Trophoblast cell (in vitro differentiated cells and primary cell): ENCODE results near the gene TSEN15.

ENCODE experiments used
- DNase-seq, 2 donors: peaks; one replicate each; pipeline ENCODE4 v3.0.0-alpha.2; 2016
- H2AFZ ChIP-seq: 2 replicates; pipeline ENCODE4 v1.6.1; 2013; ENCODE audit warnings: low read length, moderate library complexity, mild to moderate bottlenecking; ENCODE audit not compliant: insufficient read depth, poor library complexity
- H2AK5ac ChIP-seq: 2 replicates; pipeline ENCODE4 v1.6.1; 2013; ENCODE audit warnings: mild to moderate bottlenecking, low read length
- H2BK120ac ChIP-seq: 2 replicates; pipeline ENCODE4 v1.6.1; 2013; ENCODE audit warnings: low read length, mild to moderate bottlenecking, moderate library complexity; ENCODE audit not compliant: insufficient read depth, poor library complexity
- H2BK12ac ChIP-seq: 2 replicates; pipeline ENCODE4 v1.6.1; 2013; ENCODE audit warnings: mild to moderate bottlenecking, low read length, moderate library complexity
- H2BK5ac ChIP-seq: 2 replicates; pipeline ENCODE4 v1.6.1; 2013; ENCODE audit warnings: low read length, low read depth, moderate library complexity, mild to moderate bottlenecking; ENCODE audit not compliant: poor library complexity
- H3K14ac ChIP-seq: 2 replicates; pipeline ENCODE4 v1.6.1; 2013; ENCODE audit warnings: mild to moderate bottlenecking, low read length
- H3K18ac ChIP-seq: 2 replicates; pipeline ENCODE4 v1.6.1; 2013; ENCODE audit warnings: mild to moderate bottlenecking, low read length
- H3K23ac ChIP-seq: 2 replicates; pipeline ENCODE4 v1.6.1; 2013; ENCODE audit warnings: low read length
- H3K27ac ChIP-seq: 2 replicates; pipeline ENCODE4 v1.5.1; 2013; ENCODE audit warnings: low read depth, mild to moderate bottlenecking, inconsistent platforms, low read length, moderate library complexity
- H3K27me3 ChIP-seq: 2 replicates; pipeline ENCODE4 v1.6.1; 2013; ENCODE audit warnings: inconsistent platforms, mild to moderate bottlenecking, low read length, moderate library complexity; ENCODE audit not compliant: insufficient read depth
- H3K36me3 ChIP-seq, 2 experiments: 1 replicate in 1 of 2; 2 replicates in 1 of 2; pipeline ENCODE4 v1.6.1; 2013; ENCODE audit warnings: low read length in 2 of 2, mild to moderate bottlenecking in 2 of 2, moderate library complexity in 1 of 2; ENCODE audit not compliant: insufficient read depth in 2 of 2, control insufficient read depth in 1 of 2
- H3K4ac ChIP-seq: 2 replicates; pipeline ENCODE4 v1.6.1; 2013; ENCODE audit warnings: low read depth, mild to moderate bottlenecking, low read length, moderate library complexity
- H3K4me1 ChIP-seq, 2 experiments: 1 replicate in 1 of 2; 2 replicates in 1 of 2; pipeline ENCODE4 v1.6.1; 2013; ENCODE audit warnings: low read length in 2 of 2, mild to moderate bottlenecking in 2 of 2, moderate library complexity in 1 of 2; ENCODE audit not compliant: insufficient read depth in 2 of 2, control insufficient read depth in 1 of 2
- H3K4me2 ChIP-seq: 2 replicates; pipeline ENCODE4 v1.6.1; 2013; ENCODE audit warnings: inconsistent platforms, mild to moderate bottlenecking, low read length, moderate library complexity
- H3K4me3 ChIP-seq: 2 replicates; pipeline ENCODE4 v1.5.1; 2013; ENCODE audit warnings: mild to moderate bottlenecking, low read depth, low read length, inconsistent platforms
- H3K79me1 ChIP-seq: one replicate; pipeline ENCODE4 v1.6.1; 2013; ENCODE audit warnings: low read length
- H3K79me2 ChIP-seq: 2 replicates; pipeline ENCODE4 v1.6.1; 2013; ENCODE audit warnings: low read length, mild to moderate bottlenecking; ENCODE audit not compliant: control insufficient read depth, insufficient read depth, poor library complexity
- H3K9ac ChIP-seq: 2 replicates; pipeline ENCODE4 v1.6.1; 2013; ENCODE audit warnings: mild to moderate bottlenecking, low read length
- H3K9me3 ChIP-seq: 2 replicates; pipeline ENCODE4 v1.6.1; 2013; ENCODE audit warnings: low read depth, mild to moderate bottlenecking, control low read depth, inconsistent platforms, low read length; ENCODE audit not compliant: insufficient read depth
- H4K12ac ChIP-seq: 2 replicates; pipeline ENCODE4 v1.6.1; 2013; ENCODE audit warnings: low read depth, mild to moderate bottlenecking, low read length, moderate library complexity
- H4K8ac ChIP-seq: 2 replicates; pipeline ENCODE4 v1.6.1; 2013; ENCODE audit warnings: low read depth, mild to moderate bottlenecking, low read length, moderate library complexity
- H4K91ac ChIP-seq: one replicate; pipeline ENCODE4 v1.6.1; 2013; ENCODE audit warnings: low read depth, mild to moderate bottlenecking, low read length, moderate library complexity
- WGBS: extraction: QIAGEN DNeasy Blood & Tissue Kit; methylation state at CpG from one replicate; pipeline ENCODE4 v1.1.7; 2013; ENCODE audit warnings: missing lambda C conversion rate; ENCODE audit not compliant: insufficient read length, insufficient coverage; ENCODE audit errors: extremely low coverage; 5-methylcytosine and 5-hydroxymethylcytosine counted together

The TSEN15 gene

GRCh38 chr1:184060316-184060715 lies 8.8 kb downstream of the TSEN15 start:
- Histone ChIP-seq H3K4me1 (no peaks in the 10 kb centered on the region), H4K8ac (no peak overlapping the region), H3K9ac (no peak overlapping the region), H3K27ac (no peak overlapping the region), H2BK5ac (no peak overlapping the region), H4K91ac (no peak overlapping the region), H2AK5ac (no peak overlapping the region), H2BK120ac (no peak overlapping the region), H3K18ac (no peak overlapping the region), H3K14ac (no peak overlapping the region), H3K4me3 (no peak overlapping the region), H3K9me3 (no peaks in the 10 kb centered on the region), H3K4ac (no peak overlapping the region), H3K23ac (no peak overlapping the region), H4K12ac (no peak overlapping the region), H3K79me1 (peaks cover 2% of the 10 kb centered on the region), H2BK12ac (no peak overlapping the region), H2AFZ (no peak overlapping the region), H3K79me2 (no peaks in the 10 kb centered on the region), H3K36me3 (peaks cover 0 to 2% of the 10 kb centered on the region in 2 experiments), H3K27me3 (no peaks in the 10 kb centered on the region), H3K4me2 (no peak overlapping the region)
- DNase-seq = no peak
- no CpG with 5 or more reads among the region's 3 CpGs for WGBS

- H3K14ac ChIP-seq = no peak overlapping the region
- no peak overlapping the region for H3K27ac ChIP-seq
- no peaks in the 10 kb centered on the region for H3K4me1 ChIP-seq
- DNase-seq = no peak
- no peak overlapping the region for H4K12ac ChIP-seq
- no peaks in the 10 kb centered on the region for H3K79me2 ChIP-seq
- H4K8ac ChIP-seq = no peak overlapping the region
- no peaks in the 10 kb centered on the region for H3K9me3 ChIP-seq
- no peak overlapping the region for H3K23ac ChIP-seq
- no peak overlapping the region for H2BK120ac ChIP-seq
- no peak overlapping the region for H4K91ac ChIP-seq
- no peak overlapping the region for H2BK5ac ChIP-seq
- peaks cover 0 to 2% of the 10 kb centered on the region in 2 experiments for H3K36me3 ChIP-seq
- no peak overlapping the region for H3K4me3 ChIP-seq
- H3K9ac ChIP-seq = no peak overlapping the region
- no peak overlapping the region for H3K18ac ChIP-seq
- H3K79me1 ChIP-seq = peaks cover 2% of the 10 kb centered on the region
- no peaks in the 10 kb centered on the region for H3K27me3 ChIP-seq
- WGBS = no CpG with 5 or more reads among the region's 2 CpGs
- no peak overlapping the region for H2AFZ ChIP-seq
- no peak overlapping the region for H3K4ac ChIP-seq
- H2AK5ac ChIP-seq = no peak overlapping the region
- no peak overlapping the region for H3K4me2 ChIP-seq
- H2BK12ac ChIP-seq = no peak overlapping the region
These were observed 10.0 kb downstream of the TSEN15 start for GRCh38 chr1:184061396-184062003.

DNA sequence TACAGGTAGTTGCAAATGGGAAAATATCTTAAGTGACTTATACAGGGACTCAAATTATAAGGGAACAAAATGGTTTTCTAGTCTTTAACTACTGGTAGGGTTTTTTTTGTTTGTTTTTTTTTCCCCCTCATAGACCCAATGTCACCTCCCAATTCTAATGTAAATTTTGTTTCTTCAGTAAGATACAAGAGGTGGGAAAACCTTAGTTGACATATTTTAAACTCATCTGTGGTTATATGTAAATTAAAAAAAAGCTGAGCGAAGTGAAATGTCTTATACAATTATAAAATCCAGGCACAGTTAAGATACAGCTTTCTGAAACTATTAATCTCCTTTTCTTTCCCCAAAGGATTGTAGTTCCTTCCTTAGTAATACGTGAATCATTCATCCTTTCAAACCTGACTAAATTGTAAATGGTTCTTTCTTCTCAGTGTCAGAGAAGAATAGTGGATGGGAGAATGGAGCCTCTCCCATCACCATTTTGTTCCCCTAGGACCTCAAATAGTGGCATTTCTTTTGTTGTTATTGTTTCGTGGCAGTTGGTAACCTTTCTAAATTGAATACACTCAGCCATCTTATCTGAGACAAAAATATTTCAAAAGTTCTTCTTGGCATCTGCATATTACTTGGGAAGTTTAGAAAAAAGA lies 11.2 kb downstream of the TSEN15 start:
- no CpG with 5 or more reads among the region's 3 CpGs for WGBS

DNA sequence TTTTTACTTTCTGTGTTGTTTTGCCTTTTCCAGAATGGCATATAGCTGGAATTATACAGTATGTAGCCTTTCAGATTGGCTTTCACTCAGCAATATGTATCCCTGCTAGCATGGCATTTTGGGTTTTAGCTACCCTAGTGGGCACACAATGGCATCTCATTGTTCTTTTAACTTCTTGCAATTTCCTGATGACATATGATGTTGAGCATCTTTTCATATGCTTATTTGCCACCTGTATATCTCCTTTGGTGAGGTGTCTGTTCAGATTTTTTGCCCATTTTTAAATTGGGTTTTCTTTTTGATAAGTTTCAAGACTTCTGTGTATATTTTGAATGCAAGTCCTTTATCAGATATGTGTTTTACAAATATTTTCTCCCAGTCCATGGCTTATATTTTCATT lies 14.0 kb downstream of the TSEN15 start:
- no peak overlapping the region for H3K4me2 ChIP-seq
- H2BK120ac ChIP-seq = no peak overlapping the region
- H2AK5ac ChIP-seq = no peak overlapping the region
- H3K4me1 ChIP-seq = no peaks in the 10 kb centered on the region
- H3K14ac ChIP-seq = no peak overlapping the region
- H3K79me1 ChIP-seq = no peaks in the 10 kb centered on the region
- no peak overlapping the region for H4K12ac ChIP-seq
- H4K8ac ChIP-seq = no peak overlapping the region
- H3K9ac ChIP-seq = no peak overlapping the region
- H3K36me3 ChIP-seq = no peaks in the 10 kb centered on the region
- H3K4me3 ChIP-seq = no peak overlapping the region
- H2BK12ac ChIP-seq = no peak overlapping the region
- DNase-seq = no peak
- H3K27me3 ChIP-seq = no peaks in the 10 kb centered on the region
- no peak overlapping the region for H3K23ac ChIP-seq
- H4K91ac ChIP-seq = no peak overlapping the region
- no peak overlapping the region for H2AFZ ChIP-seq
- H2BK5ac ChIP-seq = no peak overlapping the region
- H3K79me2 ChIP-seq = no peaks in the 10 kb centered on the region
- H3K27ac ChIP-seq = no peak overlapping the region
- H3K18ac ChIP-seq = no peak overlapping the region
- no peak overlapping the region for H3K4ac ChIP-seq
- H3K9me3 ChIP-seq = no peaks in the 10 kb centered on the region

More for the DNA sequence above, 11.2 kb downstream of the TSEN15 start:
- no peaks in the 10 kb centered on the region for H3K27me3 ChIP-seq
- no peak overlapping the region for H3K23ac ChIP-seq
- no peaks in the 10 kb centered on the region for H3K79me2 ChIP-seq
- no peak overlapping the region for H3K4ac ChIP-seq
- no peak overlapping the region for H4K12ac ChIP-seq
- H2BK120ac ChIP-seq = no peak overlapping the region
- H3K79me1 ChIP-seq = no peaks in the 10 kb centered on the region
- H3K36me3 ChIP-seq = peaks cover 0 to 2% of the 10 kb centered on the region in 2 experiments
- H2BK12ac ChIP-seq = no peak overlapping the region
- no peak overlapping the region for H3K9ac ChIP-seq
- no peaks in the 10 kb centered on the region for H3K4me1 ChIP-seq
- H2AK5ac ChIP-seq = no peak overlapping the region
- H3K27ac ChIP-seq = no peak overlapping the region
- no peak for DNase-seq
- no peak overlapping the region for H3K18ac ChIP-seq
- no peak overlapping the region for H2AFZ ChIP-seq
- H3K4me2 ChIP-seq = no peak overlapping the region
- no peak overlapping the region for H2BK5ac ChIP-seq
- H3K9me3 ChIP-seq = no peaks in the 10 kb centered on the region
- no peak overlapping the region for H3K14ac ChIP-seq
- H3K4me3 ChIP-seq = no peak overlapping the region
- no peak overlapping the region for H4K8ac ChIP-seq
- H4K91ac ChIP-seq = no peak overlapping the region
